ENCODE data around the gene CLMN. TPM values are rescaled to one million over a fixed set of nuclear protein-coding genes. Genes with fewer than 3 reads are reported as not detected.

CLMN gene
- total and polyA plus RNA-seq, 2 of the 8 experiments (the other 6 are each of a cell fraction or from before 2014, with no cell fraction given): 1.6 to 8.2 TPM

DNA sequence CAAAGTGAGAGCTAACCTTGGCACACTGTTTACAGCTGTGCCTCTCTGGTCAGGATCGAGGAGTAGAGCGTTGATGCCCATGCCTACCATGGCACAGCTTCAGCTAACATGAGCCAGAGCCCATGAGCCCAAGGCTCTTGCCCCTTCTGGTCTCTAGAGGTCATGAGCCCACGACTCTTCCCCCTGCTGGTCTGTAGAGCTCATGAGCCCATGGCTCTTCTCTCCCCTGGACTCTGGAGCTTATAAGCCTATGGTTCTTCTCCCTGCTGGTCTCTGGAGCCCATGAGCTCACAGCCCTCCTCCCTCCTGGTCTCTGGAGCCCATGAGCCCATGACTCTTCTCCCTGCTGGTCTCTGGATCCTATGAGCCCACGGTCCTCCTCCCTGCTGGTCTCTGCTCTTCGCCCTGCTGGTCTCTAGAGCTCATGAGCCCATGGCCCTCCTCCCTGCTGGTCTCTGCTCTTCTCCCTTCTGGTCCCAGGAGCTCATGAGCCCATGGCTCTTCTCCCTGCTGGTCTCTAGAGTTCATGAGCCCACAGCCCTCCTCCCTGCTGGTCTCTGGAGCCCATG is 16.6 kb upstream of the CLMN start:
- no peak overlapping the region for H3K14ac ChIP-seq (ENCODE audit: insufficient read length)
- 89% methylated on average over 5 of the region's 5 CpGs; no CpG with 5 or more reads in 1 of the 2 experiments for WGBS, 2 experiments (ENCODE audit: extremely low coverage in 1 of 2, insufficient coverage in 1 of 2, insufficient read length in 1 of 2, insufficient replicate concordance in 2 of 2, low coverage in 1 of 2, low lambda C conversion rate in 2 of 2, missing lambda C conversion rate in 1 of 2)
- H2AK5ac ChIP-seq (ENCODE audit: low read depth, low read length): no peak overlapping the region
- H2AFZ ChIP-seq (ENCODE audit: low read length): no peak overlapping the region
- H3K9ac ChIP-seq (replicated peaks in 1 of 4; ENCODE audit: extremely low read depth in 1 of 4, low read depth in 3 of 4, low read length in 3 of 4): no peak overlapping the region
- TF ChIP-seq EP300 (IDR thresholded peaks at IDR 0.05; ENCODE audit: borderline replicate concordance in 1 of 2, low read depth in 2 of 2, low read length in 2 of 2): no peak
- no peak for TF ChIP-seq POU5F1 (IDR thresholded peaks at IDR 0.05; ENCODE audit: low read depth, low read length)
- TF ChIP-seq KDM5A (IDR thresholded peaks at IDR 0.05; ENCODE audit: low read length): no peak
- DNase-seq (ENCODE audit: low read depth in 1 of 2, low spot score in 2 of 2): no peak
- H3K27me3 ChIP-seq (replicated peaks in 1 of 4; ENCODE audit: control insufficient read depth in 3 of 4, extremely low read depth in 1 of 4, insufficient read depth in 3 of 4, low read length in 3 of 4): no peaks in the 10 kb centered on the region
- no peak overlapping the region for H3K4me2 ChIP-seq (ENCODE audit: insufficient read depth in 1 of 2, low read depth in 2 of 2, low read length in 2 of 2)
- no peaks in the 10 kb centered on the region for H3K79me1 ChIP-seq (ENCODE audit: low read depth, low read length)
- no peak overlapping the region for H2BK20ac ChIP-seq (ENCODE audit: low read length)
- no peak overlapping the region for H3K4me3 ChIP-seq (ENCODE audit: extremely low read depth in 1 of 4, insufficient read depth in 2 of 4, low read depth in 3 of 4, low read length in 4 of 4)
- H4K20me1 ChIP-seq (replicated peaks in 1 of 2; ENCODE audit: control insufficient read depth in 1 of 2, insufficient read depth in 2 of 2, low read length in 2 of 2): no peaks in the 10 kb centered on the region
- H3K4ac ChIP-seq (replicated peaks; ENCODE audit: insufficient read length, low read depth, low read length): no peak overlapping the region
- H3K36me3 ChIP-seq (ENCODE audit: control insufficient read depth in 2 of 4, insufficient read depth in 4 of 4, low read length in 3 of 4): no peaks in the 10 kb centered on the region
- H3K79me2 ChIP-seq (ENCODE audit: control insufficient read depth in 1 of 2, insufficient read depth in 2 of 2, low read length in 2 of 2): no peaks in the 10 kb centered on the region
- no peak overlapping the region for H3K27ac ChIP-seq (ENCODE audit: low read depth, low read length)
- no peak overlapping the region for H4K91ac ChIP-seq (replicated peaks; ENCODE audit: insufficient read length, low read length)
- H3K56ac ChIP-seq (replicated peaks; ENCODE audit: insufficient read length, low read depth, low read length): no peak overlapping the region
- H3K4me1 ChIP-seq (replicated peaks in 1 of 4; ENCODE audit: control insufficient read depth in 3 of 4, insufficient read depth in 4 of 4, low read length in 3 of 4): peaks cover 0 to 4% (median 0%) of the 10 kb centered on the region in 4 experiments; a peak in 1 of 7 replicates
- H2BK5ac ChIP-seq (ENCODE audit: low read depth, low read length): no peak overlapping the region
- H2BK120ac ChIP-seq (replicated peaks; ENCODE audit: low read depth, low read length): no peak overlapping the region
- H4K8ac ChIP-seq (ENCODE audit: extremely low read depth, insufficient read depth, low read length): peak overlapping the region; percentile 39; the same call in 1 of the 2 replicates
- CTCF ChIA-PET (ENCODE audit: partially characterized antibody): interaction anchor here (1.1 to 4.4 kb wide), 5 partner anchors 11 to 44 kb away, joined by 3 to 20 read pairs (median 5); no protein-coding TSS in a partner anchor
- no peaks in the 10 kb centered on the region; the same call in 1 of the 2 replicates for H3K23me2 ChIP-seq (ENCODE audit: low read depth, low read length)
- H2BK12ac ChIP-seq (ENCODE audit: low read depth, low read length): no peak overlapping the region
- H3K23ac ChIP-seq (ENCODE audit: insufficient read length): no peak overlapping the region
- H3K18ac ChIP-seq (ENCODE audit: extremely low read depth, low read length): no peak overlapping the region
- FAIRE-seq: no peak
- no peak overlapping the region for H2BK15ac ChIP-seq (ENCODE audit: low read length)
- POLR2A ChIA-PET (ENCODE audit: partially characterized antibody): no interaction called here
- no peak overlapping the region for H4K5ac ChIP-seq (ENCODE audit: insufficient read length, low read depth, low read length)
- no peaks in the 10 kb centered on the region for H3K9me3 ChIP-seq (ENCODE audit: insufficient read depth in 2 of 2, low read depth in 1 of 2, low read length in 1 of 2)

All from H1 (cell line).